A172 (cell line): ENCODE results near the gene MARK1. TPM values are rescaled to one million over a fixed set of nuclear protein-coding genes. Genes with fewer than 3 reads are reported as not detected.

Experiments
- DNase-seq: peaks from one replicate; pipeline ENCODE4 v3.0.0-alpha.2; 2015; ENCODE audit warnings: low spot score
- total RNA-seq: library from RNA; depleted of rRNA; stranded (reverse); fragments of >200 nt; shearing (Covaris generic); gene quantifications from 2 replicates; pipeline ENCODE4 v1.2.3, GENCODE V29; 2014

Gene MARK1
- total RNA-seq, 1 experiment from 2014 or later: 1.2 TPM

- DNase-seq: peak; percentile 16
Observed at GRCh38 chr1:220690140-220691052, 162.5 kb downstream of the MARK1 start, which contains the start of gene C1orf115. TSS of gene C1orf115 (plus strand) at chr1:220690363. CDS start at chr1:220690403, 40 bp downstream.

GRCh38 chr1:220691053-220691684 is 163.2 kb downstream of the MARK1 start:
- DNase-seq: no peak

DNA sequence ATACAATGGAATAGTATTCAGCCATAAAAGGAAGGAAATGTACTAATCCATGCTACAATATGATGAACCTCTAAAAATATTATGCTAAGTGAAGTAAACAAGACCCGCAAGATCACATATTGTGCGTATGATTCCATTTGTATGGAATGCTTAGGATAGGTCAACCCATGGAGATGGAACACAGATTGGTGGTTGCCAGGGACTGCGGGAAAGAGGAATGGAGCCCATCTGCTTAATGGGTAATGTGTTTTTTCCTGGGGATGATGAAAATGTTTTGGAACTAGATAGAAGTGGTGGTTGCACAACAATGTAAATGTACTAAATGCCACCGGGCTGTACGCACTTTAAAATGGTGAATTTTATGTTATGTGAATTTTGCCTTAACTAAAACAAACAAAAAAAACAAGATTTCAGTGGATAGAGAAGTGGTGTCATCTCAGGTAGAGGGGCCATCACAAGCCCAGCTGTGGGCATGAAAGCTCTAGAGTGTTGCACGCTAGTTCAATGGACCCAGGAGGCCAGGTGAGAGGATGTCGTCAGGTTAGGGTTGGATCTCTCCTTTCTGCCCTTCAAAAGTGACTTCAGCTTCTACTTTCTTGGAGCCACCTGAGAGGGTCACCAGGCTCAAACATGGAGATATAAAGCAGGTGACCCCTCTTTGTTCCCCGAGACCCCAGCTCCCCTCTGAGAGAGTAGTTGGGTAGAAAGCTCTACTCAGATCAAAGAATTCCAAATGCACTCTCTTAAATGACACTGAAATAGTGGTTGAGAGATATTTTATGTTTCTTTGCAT is 164.7 kb downstream of the MARK1 start:
- no peak for DNase-seq

GRCh38 chr1:220694866-220695382 is 167.0 kb downstream of the MARK1 start:
- DNase-seq: no peak

DNA sequence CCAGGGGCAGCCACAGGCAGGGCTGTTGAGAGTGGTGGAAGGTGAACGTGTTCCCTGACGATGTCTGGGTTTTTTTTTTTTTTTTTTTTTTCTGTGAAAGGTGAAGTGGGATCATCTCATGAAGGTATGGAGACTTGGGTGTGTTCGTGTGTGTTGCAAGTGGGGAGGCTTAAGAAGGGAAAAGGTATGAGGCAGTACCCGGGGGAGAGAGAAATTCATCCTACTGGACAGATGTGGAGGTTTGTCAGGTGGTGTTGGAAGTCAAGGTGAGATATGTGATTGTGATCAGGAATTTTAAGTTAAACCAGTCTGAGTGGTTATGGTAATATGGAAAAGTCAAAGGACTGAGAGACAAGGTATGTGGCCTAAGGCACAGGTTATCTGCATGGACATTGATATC is 167.5 kb downstream of the MARK1 start:
- DNase-seq: no peak

- DNase-seq: no peak
Observed at GRCh38 chr1:220696226-220696862, 168.4 kb downstream of the MARK1 start.

DNA sequence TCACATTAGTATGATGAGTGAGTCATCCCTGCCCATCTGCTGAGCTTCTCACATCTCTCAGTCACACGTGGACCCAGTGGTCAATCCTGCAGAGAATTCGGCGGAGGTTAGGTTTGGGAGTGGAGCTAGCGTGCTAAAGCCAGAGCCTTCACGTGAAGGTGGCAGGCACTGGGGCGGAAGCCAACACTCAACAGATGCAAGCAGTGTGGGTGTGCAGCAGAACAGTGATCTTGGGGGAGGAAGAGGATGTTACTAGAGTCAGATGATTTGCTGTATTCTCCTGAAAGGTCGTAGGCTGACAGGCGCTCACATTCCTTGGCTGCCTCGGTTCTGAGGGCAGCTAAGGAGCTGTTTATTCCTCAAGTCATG is 168.9 kb downstream of the MARK1 start:
- peak; percentile 26 for DNase-seq

DNA sequence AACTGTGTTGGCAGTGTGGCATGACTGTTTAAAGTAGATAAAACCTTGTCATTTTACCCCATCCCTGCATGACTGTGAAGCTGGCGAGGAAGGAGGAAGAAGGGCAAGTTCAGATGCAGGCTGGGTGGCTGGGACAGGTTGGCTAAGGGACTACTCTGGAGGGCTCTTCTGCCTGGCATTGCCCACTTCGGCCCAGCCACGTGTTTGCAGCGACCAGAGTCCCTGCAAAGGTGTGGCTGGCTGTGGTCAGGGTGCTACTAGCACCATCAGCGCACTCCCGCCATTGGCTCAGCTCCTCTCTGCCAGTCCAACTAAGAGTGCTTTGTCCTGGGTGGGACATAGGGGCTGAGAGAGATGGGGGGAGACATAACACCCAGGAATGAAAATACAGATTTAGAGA is 169.4 kb downstream of the MARK1 start:
- DNase-seq: no peak

GRCh38 chr1:220698607-220699016 is 170.7 kb downstream of the MARK1 start:
- DNase-seq: no peak

GRCh38 chr1:220699044-220699443 is 171.1 kb downstream of the MARK1 start:
- DNase-seq: no peak

DNA sequence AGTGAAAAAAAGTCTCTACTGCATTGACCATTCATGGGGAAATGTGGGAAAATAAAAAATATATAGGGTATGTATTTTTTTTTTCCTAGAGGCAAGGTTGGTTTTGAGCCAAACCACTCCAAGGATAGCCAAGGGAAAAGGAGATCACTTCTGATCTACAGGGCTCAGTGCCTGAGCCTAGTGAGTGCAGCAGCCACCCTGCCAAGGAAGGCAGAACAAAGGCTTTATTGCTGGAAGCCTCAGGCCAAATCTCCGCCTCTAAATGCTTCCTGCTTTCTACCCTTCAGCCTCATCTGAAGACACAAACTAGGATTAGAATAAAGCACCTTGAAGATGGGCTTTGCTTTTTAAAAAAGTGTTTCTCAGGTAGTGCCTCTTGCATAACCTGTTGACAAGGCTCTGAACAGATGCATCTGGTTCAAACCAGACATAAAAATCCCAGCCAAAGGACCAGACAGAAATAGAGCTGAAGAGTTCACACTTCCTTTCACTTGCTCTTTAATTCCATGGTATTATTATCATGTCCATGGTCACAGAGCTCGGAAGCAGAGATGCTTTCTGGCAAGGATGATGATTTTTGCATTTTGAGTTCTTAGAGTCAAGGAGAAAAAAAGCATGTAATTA is 172.7 kb downstream of the MARK1 start:
- DNase-seq: no peak

GRCh38 chr1:220701974-220702373 is 174.0 kb downstream of the MARK1 start:
- DNase-seq: no peak

DNA sequence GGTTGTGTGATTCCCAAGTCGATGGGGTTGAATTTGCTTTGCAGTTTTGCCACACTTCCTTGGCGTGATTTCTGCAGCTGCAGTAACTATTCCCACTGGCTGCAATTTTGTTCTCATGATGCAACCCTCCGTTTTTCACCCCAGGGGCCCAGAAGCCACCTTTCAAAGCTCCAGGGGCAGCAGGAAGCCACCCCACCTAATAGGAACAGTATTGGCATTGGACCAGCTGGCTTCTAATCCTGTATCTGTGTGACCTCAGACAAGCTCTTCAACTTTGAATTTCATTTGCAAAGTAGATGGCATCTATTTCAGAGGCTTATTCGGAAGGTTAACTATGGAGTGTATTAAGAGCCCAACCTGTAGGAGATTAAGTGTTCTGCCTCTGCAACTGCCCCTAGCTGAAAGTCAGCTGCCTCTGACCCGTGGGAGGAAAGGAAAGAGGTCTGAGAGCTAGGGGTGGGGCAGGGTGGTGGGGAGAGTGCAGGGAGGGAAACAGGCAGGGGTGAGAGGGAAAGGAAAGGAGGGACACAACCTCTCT is 174.9 kb downstream of the MARK1 start:
- no peak for DNase-seq

DNA sequence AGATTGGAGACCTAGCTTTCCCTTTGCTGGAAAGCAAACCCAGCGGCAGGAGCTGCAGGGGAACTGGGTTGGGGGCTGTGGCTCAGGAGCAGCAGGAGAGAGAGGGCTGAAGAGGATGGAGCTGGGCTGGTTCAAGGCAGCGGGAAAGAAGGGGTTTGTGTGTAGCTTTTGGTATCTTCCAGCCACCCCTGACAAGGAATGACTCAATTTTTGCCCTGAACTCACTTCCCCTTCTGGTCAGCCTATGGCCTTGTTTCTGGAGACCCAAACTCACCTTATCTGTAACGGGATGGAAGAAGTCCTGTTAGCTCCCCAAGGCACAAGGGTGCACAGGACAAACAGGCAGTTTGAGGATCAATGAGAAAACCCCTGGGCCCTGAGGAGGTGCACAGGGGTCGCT is 175.4 kb downstream of the MARK1 start:
- DNase-seq: no peak

DNA sequence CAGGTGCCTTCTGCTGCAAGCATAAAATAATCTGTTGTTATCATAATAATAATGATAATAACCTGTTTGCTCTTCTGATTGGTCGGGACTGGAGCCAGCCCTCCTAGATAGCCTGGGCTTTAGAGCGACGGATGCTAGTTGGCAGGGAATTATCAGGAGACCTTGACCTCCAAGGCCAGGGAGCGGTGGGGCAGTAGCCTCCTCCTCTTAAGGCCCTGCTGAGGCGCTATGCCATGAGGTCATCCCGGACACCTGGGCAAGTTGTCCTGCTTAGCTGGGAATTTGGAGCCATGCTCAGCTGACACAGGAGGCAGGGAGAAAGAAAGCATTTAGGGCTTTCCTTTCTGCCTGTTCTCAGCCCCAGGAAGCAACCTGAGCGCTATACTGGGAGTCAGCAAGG is 177.8 kb downstream of the MARK1 start:
- no peak for DNase-seq

DNA sequence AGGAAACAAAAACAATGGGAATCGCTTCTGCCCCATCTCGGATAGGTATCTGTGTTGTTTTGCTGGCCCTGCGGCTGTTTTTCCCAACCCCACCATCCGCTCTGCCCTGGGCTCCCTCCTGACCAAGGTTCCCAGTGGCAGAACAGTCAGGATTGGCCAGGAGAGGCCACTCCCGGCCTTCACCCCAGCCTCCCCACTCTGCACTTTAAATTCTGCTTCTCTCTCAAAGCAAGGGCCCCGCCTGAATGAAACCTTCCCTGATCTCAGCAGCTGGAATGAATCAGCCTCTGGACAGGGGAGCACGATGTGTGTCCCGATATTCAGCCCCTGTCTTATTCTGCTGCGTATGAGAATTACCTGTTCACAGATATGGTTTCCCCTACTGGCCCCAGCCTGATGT is 178.5 kb downstream of the MARK1 start:
- DNase-seq: no peak

- no peak for DNase-seq
Observed at GRCh38 chr1:220707160-220707559, 179.2 kb downstream of the MARK1 start.

DNA sequence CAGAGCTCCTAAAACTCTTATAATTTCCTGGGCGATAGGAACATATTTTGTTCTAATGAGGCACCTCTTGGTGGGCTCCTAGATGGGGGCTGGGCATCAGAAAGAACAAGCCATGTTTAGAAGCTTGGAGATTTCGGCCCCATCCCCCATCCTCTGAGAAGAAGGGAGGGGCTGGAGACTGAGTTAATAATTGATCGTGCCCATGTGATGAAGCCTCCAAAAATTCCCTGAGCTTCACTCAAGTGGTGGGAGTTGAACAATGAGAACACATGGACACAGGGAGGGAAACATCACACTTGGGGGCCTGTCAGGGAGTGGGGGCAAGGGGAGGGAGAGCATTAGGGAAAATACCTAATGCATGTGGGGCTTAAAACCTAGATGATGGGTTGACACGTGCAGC is 180.3 kb downstream of the MARK1 start:
- no peak for DNase-seq

DNA sequence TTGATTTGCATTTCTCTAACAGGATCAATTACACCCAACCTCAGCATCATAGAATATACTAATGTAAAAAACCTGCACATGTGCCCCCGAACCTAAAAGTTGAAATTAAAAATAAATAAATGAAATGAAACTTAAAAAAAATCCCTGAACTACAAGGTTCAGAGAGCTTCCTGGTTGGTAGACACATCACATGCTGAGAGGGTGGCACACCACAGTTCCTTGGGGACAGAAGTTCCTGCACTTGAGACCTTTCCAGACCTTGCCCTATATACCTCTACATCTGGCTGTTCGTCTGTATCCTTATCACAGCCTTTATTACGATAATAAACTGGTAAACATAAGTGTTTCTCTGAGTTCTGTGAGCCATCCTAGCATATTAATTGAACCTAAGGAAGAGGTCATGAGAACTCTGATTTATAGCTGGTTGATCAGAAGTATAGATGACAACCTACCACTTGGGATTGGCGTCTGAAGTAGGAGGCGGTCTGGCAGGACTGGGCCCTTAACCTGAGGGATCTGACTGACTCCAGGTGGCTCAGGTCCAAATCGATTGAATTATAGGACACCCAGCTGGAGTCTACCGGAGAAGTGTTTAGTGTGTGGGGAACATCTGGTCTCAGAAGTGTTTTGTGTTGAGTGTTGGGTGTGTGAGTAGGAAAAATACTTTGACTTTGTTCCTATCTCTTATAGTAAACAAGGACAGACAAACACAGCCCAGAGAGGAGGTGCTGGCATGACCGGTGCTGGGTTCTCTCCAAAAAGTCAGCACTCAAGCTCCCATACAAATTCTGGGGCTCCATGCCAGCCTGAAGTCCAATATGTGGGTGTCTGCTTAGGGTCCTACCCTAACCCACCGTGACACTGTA is 181.2 kb downstream of the MARK1 start:
- DNase-seq: no peak

GRCh38 chr1:220710333-220710732 is 182.4 kb downstream of the MARK1 start:
- no peak for DNase-seq
